Subcutaneous adipose tissue (tissue), 4 donors: Measurements from ENCODE around the gene ANKRD53. TPM values are rescaled to one million over a fixed set of nuclear protein-coding genes. Genes with fewer than 3 reads are reported as not detected.

Experiments used
- CTCF ChIP-seq: fragments of 450-650 bp; IDR thresholded peaks from one replicate; pipeline ENCODE4 v1.5.1; 2016; ENCODE audit warnings: low read depth, mild to moderate bottlenecking, control low read depth, antibody characterized with exemption, moderate library complexity
- total RNA-seq, 4 donors: library from RNA; depleted of rRNA; stranded (reverse); fragments of >200 nt; gene quantifications; one replicate each; pipeline ENCODE4 v1.1.0, GENCODE V29; 2016

The ANKRD53 gene, protein sequence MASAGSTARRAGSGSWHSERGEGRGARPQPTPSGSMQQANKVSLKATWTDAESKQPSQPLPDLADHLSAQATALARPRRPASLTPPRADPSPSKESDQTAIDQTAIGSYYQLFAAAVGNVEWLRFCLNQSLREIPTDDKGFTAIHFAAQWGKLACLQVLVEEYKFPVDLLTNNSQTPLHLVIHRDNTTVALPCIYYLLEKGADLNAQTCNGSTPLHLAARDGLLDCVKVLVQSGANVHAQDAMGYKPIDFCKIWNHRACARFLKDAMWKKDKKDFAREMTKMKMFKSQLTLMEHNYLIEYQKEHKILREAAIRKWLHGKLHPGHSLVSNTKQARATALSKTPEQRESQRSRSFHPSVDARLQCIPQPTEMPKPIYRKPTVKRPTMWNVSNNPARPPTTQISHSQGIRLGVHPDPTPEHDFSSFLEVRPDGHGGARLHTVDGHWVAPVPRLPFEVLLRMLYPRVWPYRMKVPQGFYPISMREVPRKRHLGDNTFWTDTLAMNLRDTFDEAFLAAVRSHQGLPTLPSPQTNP
- total RNA-seq = 10 to 100 TPM in 2 of 4 donors, 1 to 10 TPM in 2; 3.5 to 16.4 (median 8.3) TPM

DNA sequence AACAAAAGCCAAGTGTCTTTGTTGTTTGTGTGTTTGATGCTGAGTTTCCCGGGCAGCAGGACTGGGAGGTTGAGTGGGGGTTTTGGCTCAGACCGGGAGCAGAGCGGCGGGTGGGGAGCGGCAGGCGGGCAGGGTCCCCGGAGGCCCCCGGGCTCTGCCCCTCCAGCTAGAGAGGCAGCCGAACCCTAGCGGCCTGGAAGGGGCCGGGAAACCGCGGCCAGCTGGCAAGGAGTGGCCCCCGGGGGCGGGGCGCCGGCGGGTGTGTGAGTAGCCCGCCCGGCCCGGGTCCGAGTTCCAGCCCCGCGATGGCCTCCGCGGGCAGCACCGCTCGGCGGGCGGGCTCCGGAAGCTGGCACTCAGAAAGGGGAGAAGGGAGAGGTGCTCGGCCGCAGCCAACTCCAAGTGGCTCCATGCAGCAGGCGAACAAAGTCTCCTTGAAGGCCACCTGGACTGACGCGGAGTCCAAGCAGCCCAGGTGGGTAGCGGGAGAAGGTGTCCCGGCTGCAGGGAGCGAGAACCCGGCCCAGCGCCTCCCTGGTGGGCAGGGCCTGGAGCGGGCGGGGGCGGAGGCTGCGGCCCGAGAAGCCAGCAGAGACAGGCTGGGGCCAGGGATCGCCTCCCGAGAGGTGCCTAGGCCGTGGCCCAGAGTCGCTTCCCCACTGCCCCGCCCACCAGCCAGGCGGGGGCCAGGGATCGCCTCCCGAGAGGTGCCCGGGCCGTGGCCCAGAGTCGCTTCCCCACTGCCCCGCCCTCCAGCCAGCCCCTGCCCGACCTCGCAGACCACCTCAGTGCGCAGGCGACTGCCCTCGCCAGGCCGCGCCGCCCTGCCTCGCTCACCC, at the start of gene ANKRD53:
Gene ANKRD53, plus strand, starts transcription at position 290 of the 839 bp plus-strand sequence. Its CDS starts 16 bp downstream, at position 306.
- TF ChIP-seq CTCF = no peak

DNA sequence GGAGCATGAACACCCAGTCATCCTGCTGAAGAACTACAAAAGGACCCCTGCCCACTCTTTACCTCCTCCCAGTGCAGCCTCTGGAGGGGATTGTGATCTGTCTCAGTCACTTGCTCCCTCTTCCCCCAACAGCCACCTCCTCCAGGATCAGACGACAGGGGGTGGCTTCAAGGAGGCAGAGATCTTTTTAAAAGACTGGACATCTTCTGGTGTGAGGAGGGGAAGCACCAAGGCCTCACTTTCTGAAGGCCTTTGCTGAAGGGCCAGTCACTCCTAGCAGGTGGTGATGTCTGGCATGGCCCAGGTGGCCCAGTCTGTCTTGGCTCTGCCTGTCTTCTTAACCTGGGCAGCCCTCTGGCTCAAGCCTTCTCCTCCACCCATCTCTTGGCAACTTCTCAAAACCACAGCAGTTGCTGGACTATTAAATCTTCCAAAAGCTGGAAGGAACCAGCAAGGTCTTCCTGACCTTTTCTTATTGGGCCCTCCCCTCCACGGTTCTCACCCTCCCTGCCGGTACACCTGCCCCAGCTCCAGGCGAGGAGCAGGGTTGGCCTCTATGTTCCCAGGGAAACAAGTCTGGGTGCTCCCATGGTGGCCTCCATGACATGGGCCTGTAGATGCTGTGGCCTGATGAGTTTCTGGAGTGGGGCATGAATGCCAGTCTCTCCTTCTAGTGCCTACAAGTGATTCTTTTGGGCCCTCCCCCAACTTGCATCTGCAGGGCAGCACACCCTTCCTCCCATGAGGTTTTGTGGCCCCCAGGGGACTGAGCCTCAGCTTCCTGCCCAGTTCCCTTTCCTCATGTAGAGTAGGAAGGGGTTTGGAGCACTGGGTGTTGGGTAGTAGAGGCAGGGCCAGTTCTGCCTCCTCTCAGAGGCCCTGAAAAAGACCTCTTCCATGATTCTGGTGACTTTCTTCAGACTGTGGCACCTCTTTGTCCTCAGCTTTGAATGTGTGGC, 47.8 kb upstream of the ANKRD53 start:
- no peak for TF ChIP-seq CTCF

DNA sequence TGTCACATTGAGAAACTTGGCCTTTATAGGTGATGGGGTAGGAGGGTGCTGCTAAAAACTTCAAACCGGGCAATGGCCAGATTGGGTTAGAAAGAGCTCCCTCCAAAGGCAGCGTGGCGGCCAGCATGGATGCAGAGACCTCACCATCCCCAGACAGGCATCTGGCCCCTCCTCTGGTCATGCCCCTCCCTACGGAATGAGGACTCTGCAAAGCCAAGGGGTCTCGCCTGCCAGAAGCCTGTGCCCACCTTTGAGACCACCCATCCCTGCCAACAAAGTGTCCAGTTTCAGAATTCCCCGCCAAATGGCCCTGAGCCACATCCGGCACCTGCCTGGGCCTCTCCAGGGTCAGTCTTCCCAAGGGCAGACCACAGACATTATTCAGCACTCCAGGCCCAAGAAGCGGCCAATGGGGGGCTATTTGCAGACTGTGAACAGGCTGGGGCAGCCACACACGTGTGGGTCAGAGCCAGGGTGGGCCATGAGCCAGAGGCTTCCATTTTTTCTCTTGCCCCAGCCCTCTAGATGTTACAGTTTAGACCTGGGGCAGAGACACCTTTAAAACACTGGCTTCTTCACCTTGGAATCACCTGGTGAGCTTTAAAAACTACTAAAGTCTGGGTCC, 46.9 kb upstream of the ANKRD53 start:
- no peak for TF ChIP-seq CTCF

DNA sequence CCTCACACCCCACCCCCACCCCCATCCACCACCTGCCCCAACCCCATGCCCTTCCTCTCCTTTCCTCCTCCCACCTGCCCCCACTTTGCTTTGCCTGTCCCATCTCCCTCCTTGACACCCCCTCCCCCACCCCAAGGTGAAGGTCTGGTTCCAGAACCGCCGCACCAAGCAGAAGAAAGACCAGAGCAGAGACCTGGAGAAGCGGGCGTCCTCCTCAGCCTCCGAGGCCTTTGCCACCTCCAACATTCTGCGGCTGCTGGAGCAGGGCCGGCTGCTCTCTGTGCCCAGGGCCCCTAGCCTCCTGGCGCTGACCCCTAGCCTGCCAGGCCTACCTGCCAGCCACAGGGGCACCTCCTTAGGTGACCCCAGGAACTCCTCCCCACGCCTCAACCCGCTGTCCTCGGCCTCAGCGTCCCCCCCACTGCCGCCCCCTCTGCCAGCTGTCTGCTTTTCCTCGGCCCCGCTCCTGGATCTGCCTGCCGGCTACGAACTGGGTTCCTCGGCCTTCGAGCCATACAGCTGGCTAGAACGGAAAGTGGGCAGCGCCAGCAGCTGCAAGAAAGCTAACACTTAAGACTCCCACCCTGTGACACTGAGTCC, 45.7 kb upstream of the ANKRD53 start:
- no peak for TF ChIP-seq CTCF

GRCh38 chr2:70934981-70935380, 43.4 kb upstream of the ANKRD53 start:
- no peak for TF ChIP-seq CTCF

DNA sequence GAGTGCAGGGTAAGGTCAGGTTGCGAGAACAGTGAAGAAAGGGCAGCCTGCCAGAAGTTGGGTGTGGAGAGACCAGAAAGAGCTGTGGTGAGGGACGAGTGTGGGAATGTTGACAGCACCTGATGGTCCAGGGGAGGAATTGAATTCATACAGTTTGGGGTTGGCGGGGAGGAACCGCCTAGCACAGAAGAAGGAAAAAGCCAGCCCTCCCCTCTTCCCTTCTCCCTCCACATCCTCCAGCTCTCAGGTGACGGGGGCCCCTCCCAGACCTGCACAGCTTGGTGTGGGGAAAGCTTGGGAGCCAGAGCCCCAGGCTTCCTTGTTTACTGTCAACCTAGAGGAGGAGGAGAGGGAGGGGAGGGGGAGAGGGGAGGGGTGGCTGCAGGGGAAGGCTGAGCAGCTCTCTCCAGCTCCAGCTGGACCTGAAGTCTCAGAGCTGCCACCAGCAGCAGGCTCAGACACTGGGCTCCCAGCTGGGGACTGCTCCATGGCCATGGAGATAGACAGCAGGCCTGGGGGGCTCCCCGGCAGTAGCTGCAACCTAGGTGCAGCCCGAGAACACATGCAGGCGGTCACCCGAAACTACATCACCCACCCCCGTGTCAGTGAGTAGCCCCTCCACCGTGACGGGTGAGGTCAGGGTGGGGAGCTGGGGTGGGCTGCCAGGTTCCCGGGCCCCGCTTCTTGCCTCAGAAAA, 42.8 kb upstream of the ANKRD53 start, which contains the start of gene ATP6V1B1:
Gene ATP6V1B1, plus strand, starts transcription at position 433 of the 697 bp plus-strand sequence. Its CDS starts 55 bp downstream, at position 488.
- TF ChIP-seq CTCF = no peak
